ENCODE data around the gene GSTT2B.
"Not testable (repeated sequence)": the region's sequence is repeated elsewhere in the genome, so short reads cannot be mapped to it uniquely, and the experiment has no call there.

Gene GSTT2B

GRCh38 chr22:23938328-23939016 is 22.5 kb downstream of the GSTT2B start:
- DNase-seq = no peak

- DNase-seq = no peak
Observed at GRCh38 chr22:23926561-23926960, 34.4 kb downstream of the GSTT2B start.

- no peak for DNase-seq
Observed at GRCh38 chr22:23925020-23925606, 35.9 kb downstream of the GSTT2B start.

GRCh38 chr22:23922921-23923320 is 38.1 kb downstream of the GSTT2B start:
- no peak for DNase-seq

- DNase-seq = not testable (repeated sequence)
Observed at GRCh38 chr22:23921586-23922201, 39.3 kb downstream of the GSTT2B start.

GRCh38 chr22:23920267-23920611 is 40.8 kb downstream of the GSTT2B start:
- DNase-seq = not testable (repeated sequence)

- no peak for DNase-seq
Observed at GRCh38 chr22:23915290-23915689, 45.7 kb downstream of the GSTT2B start.

GRCh38 chr22:23913661-23914353 is 47.2 kb downstream of the GSTT2B start:
- peak; percentile 96 to 97 for DNase-seq

- no peak for DNase-seq
Observed at GRCh38 chr22:23913306-23913660, 47.7 kb downstream of the GSTT2B start.

- no peak for DNase-seq
Observed at GRCh38 chr22:23912293-23912903, 48.6 kb downstream of the GSTT2B start.

- DNase-seq = no peak
Observed at GRCh38 chr22:23911318-23911980, 49.5 kb downstream of the GSTT2B start.

GRCh38 chr22:23910496-23911190 is 50.4 kb downstream of the GSTT2B start:
- no peak for DNase-seq

- no peak for DNase-seq
Observed at GRCh38 chr22:23909296-23909898, 51.6 kb downstream of the GSTT2B start.

GRCh38 chr22:23908587-23909205 is 52.3 kb downstream of the GSTT2B start:
- no peak for DNase-seq

GRCh38 chr22:23907423-23907822 is 53.6 kb downstream of the GSTT2B start:
- not testable (repeated sequence) for DNase-seq

All from SW 1271 (cell line).